Ishikawa (cell line): Measurements from ENCODE around the gene KDELR1.

ENCODE experiments used
- CEBPB ChIP-seq: IDR thresholded peaks from 2 replicates; pipeline ENCODE4 v1.6.1; 2012
- CREB1 ChIP-seq: IDR thresholded peaks from 2 replicates; pipeline ENCODE4 v1.6.1; 2012; ENCODE audit warnings: low read depth
- EGR1 ChIP-seq: IDR thresholded peaks from 2 replicates; pipeline ENCODE4 v1.6.1; 2012
- EP300 ChIP-seq: IDR thresholded peaks from 2 replicates; pipeline ENCODE4 v1.6.1; 2012; ENCODE audit warnings: borderline replicate concordance
- FOXM1 ChIP-seq: IDR thresholded peaks from 2 replicates; pipeline ENCODE4 v1.6.1; 2012; ENCODE audit warnings: low read depth, borderline replicate concordance
- NFIC ChIP-seq: IDR thresholded peaks from 2 replicates; pipeline ENCODE4 v1.6.1; 2012
- RAD21 ChIP-seq: IDR thresholded peaks from 2 replicates; pipeline ENCODE4 v1.6.1; 2012; ENCODE audit warnings: low read depth
- TAF1 ChIP-seq: IDR thresholded peaks from 2 replicates; pipeline ENCODE4 v1.6.1; 2012; ENCODE audit warnings: low read depth, mild to moderate bottlenecking
- TCF12 ChIP-seq: IDR thresholded peaks from 2 replicates; pipeline ENCODE4 v1.6.1; 2012; ENCODE audit warnings: low read depth
- TEAD4 ChIP-seq: IDR thresholded peaks from 2 replicates; pipeline ENCODE4 v1.6.1; 2012
- USF1 ChIP-seq: IDR thresholded peaks from 2 replicates; pipeline ENCODE4 v1.6.1; 2012
- YY1 ChIP-seq: IDR thresholded peaks from 2 replicates; pipeline ENCODE4 v1.6.1; 2012; ENCODE audit warnings: low read depth
- ZBTB7A ChIP-seq: IDR thresholded peaks from 2 replicates; pipeline ENCODE4 v1.6.1; 2012; ENCODE audit warnings: low read depth
- TF ChIP-seq, protein P1 (sequence below): IDR thresholded peaks from 2 replicates; pipeline ENCODE4 v1.6.1; 2012; ENCODE audit warnings: low read depth, mild to moderate bottlenecking
- TF ChIP-seq, protein P2 (sequence below): IDR thresholded peaks from 2 replicates; pipeline ENCODE4 v1.6.1; 2012

KDELR1 gene

GRCh38 chr19:48413879-48414587 is 22.7 kb upstream of the KDELR1 start:
- TF ChIP-seq USF1 (no peak), ZBTB7A (no peak), EGR1 (no peak), YY1 (no peak), EP300 (no peak), TEAD4 (no peak), FOXM1 (no peak), CEBPB (no peak), CREB1 (no peak), TCF12 (no peak), NFIC (no peak), TAF1 (no peak), RAD21 (no peak)
- TF ChIP-seq, protein P1, sequence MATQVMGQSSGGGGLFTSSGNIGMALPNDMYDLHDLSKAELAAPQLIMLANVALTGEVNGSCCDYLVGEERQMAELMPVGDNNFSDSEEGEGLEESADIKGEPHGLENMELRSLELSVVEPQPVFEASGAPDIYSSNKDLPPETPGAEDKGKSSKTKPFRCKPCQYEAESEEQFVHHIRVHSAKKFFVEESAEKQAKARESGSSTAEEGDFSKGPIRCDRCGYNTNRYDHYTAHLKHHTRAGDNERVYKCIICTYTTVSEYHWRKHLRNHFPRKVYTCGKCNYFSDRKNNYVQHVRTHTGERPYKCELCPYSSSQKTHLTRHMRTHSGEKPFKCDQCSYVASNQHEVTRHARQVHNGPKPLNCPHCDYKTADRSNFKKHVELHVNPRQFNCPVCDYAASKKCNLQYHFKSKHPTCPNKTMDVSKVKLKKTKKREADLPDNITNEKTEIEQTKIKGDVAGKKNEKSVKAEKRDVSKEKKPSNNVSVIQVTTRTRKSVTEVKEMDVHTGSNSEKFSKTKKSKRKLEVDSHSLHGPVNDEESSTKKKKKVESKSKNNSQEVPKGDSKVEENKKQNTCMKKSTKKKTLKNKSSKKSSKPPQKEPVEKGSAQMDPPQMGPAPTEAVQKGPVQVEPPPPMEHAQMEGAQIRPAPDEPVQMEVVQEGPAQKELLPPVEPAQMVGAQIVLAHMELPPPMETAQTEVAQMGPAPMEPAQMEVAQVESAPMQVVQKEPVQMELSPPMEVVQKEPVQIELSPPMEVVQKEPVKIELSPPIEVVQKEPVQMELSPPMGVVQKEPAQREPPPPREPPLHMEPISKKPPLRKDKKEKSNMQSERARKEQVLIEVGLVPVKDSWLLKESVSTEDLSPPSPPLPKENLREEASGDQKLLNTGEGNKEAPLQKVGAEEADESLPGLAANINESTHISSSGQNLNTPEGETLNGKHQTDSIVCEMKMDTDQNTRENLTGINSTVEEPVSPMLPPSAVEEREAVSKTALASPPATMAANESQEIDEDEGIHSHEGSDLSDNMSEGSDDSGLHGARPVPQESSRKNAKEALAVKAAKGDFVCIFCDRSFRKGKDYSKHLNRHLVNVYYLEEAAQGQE: no peak
- TF ChIP-seq, protein P2, sequence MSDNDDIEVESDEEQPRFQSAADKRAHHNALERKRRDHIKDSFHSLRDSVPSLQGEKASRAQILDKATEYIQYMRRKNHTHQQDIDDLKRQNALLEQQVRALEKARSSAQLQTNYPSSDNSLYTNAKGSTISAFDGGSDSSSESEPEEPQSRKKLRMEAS: no peak

DNA sequence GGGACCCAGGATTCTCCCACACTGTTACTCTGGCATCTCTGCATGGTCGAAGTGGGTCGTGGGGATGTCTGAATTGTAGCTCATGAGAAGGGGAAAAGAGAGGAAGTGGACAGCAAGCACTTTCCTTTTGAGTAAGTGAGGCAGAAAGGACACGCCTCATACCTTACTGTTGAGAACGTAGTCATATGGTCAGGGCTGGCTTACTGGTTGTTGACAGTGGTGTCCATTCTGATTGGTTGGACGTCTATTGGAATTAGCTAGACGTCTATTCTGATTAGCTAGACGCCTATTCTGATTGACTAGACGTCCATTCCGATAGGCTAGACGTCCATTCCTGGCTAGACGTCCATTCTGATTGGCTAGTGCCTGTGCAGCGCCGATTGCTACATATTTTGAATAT is 14.5 kb upstream of the KDELR1 start:
- TF ChIP-seq, protein P2: peak; percentile 87; the same call in 1 of the 2 replicates
- TF ChIP-seq TAF1: no peak

DNA sequence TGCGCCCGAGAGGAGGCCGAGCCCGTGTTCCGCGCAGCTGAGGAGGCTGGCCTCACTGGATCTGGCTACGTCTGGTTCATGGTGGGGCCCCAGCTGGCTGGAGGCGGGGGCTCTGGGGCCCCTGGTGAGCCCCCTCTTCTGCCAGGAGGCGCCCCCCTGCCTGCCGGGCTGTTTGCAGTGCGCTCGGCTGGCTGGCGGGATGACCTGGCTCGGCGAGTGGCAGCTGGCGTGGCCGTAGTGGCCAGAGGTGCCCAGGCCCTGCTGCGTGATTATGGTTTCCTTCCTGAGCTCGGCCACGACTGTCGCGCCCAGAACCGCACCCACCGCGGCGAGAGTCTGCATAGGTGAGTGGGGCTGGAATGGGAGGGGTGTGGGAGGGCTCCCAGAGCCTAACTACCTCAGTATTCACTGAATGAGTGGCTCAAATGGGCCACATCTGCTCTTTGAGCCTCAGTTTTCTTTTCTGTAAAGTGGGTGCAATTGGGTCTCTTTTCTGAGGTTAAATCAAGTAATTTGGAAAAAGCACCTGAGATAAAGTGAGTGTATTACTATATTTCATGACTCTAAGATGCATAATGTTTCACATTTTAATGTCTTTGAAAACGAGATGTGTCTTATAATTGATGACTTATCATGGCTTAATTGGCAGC is 13.8 kb upstream of the KDELR1 start:
- TF ChIP-seq YY1: no peak
- TF ChIP-seq CEBPB: no peak
- TF ChIP-seq TCF12: no peak
- TF ChIP-seq, protein P1: no peak
- no peak for TF ChIP-seq FOXM1
- TF ChIP-seq ZBTB7A: no peak
- TF ChIP-seq NFIC: no peak
- no peak for TF ChIP-seq USF1

GRCh38 chr19:48403606-48404005 is 12.3 kb upstream of the KDELR1 start:
- TF ChIP-seq YY1 (peak; percentile 60; the same call in 1 of the 2 replicates), RAD21 (no peak)

- no peak for TF ChIP-seq EP300
- TF ChIP-seq NFIC: no peak
- TF ChIP-seq YY1: no peak
- no peak for TF ChIP-seq CREB1
- no peak for TF ChIP-seq CEBPB
- TF ChIP-seq RAD21: no peak
- TF ChIP-seq TCF12: no peak
- no peak for TF ChIP-seq EGR1
- TF ChIP-seq, protein P1: no peak
- no peak for TF ChIP-seq TEAD4
- TF ChIP-seq ZBTB7A: no peak
- TF ChIP-seq TAF1: no peak
- TF ChIP-seq, protein P2: no peak
- no peak for TF ChIP-seq USF1
These were observed 9.9 kb upstream of the KDELR1 start for GRCh38 chr19:48401287-48401686.
